H1 (cell line): Measurements from ENCODE around the gene RANBP3L. TPM values are rescaled to one million over a fixed set of nuclear protein-coding genes. Genes with fewer than 3 reads are reported as not detected.

Experiments
- BACH1 ChIP-seq: IDR thresholded peaks from 2 replicates; pipeline ENCODE4 v1.6.1; 2012; ENCODE audit warnings: low read length, improper control_type of control experiment
- BRCA1 ChIP-seq: IDR thresholded peaks from 2 replicates; pipeline ENCODE4 v1.6.1; 2012; ENCODE audit warnings: low read depth, low read length, improper control_type of control experiment
- CHD7 ChIP-seq: fragments of 300-600 bp; sonication (generic); IDR thresholded peaks from 2 replicates; pipeline ENCODE4 v1.7.1; 2012; ENCODE audit warnings: low read length, moderate library complexity, mild to moderate bottlenecking, inconsistent platforms; ENCODE audit not compliant: insufficient replicate concordance
- JUN ChIP-seq: IDR thresholded peaks from 2 replicates; pipeline ENCODE4 v1.6.1; 2011; ENCODE audit warnings: low read depth, mild to moderate bottlenecking, improper control_type of control experiment, low read length
- JUND ChIP-seq: IDR thresholded peaks from 2 replicates; pipeline ENCODE4 v1.6.1; 2011; ENCODE audit warnings: mild to moderate bottlenecking, improper control_type of control experiment, low read length
- POLR2A ChIP-seq, 2 experiments: IDR thresholded peaks; 1 replicate in 1 of 2; 2 replicates in 1 of 2; pipeline ENCODE4 v1.6.1; 2011; ENCODE audit warnings: low read depth in 2 of 2, low read length in 2 of 2, mild to moderate bottlenecking in 2 of 2; ENCODE audit errors: control extremely low read depth in 1 of 2
- POU5F1 ChIP-seq: IDR thresholded peaks from 2 replicates; pipeline ENCODE4 v1.6.1; 2011; ENCODE audit warnings: low read depth, mild to moderate bottlenecking, low read length, moderate library complexity
- RAD21 ChIP-seq, 2 experiments: IDR thresholded peaks in 1 of 2; conservative IDR thresholded peaks in 1 of 2; 2 replicates each; pipeline ENCODE4 v1.6.1; 2011; ENCODE audit warnings: low read depth in 2 of 2, low read length in 2 of 2, improper control_type of control experiment in 1 of 2, inconsistent platforms in 1 of 2, mild to moderate bottlenecking in 1 of 2, moderate library complexity in 1 of 2
- RBBP5 ChIP-seq: IDR thresholded peaks from 2 replicates; pipeline ENCODE4 v1.7.1; 2012; ENCODE audit warnings: low read depth, mild to moderate bottlenecking, inconsistent platforms, low read length, moderate library complexity, borderline replicate concordance
- SRF ChIP-seq: IDR thresholded peaks from 2 replicates; pipeline ENCODE4 v1.6.1; 2011; ENCODE audit warnings: mild to moderate bottlenecking, low read depth, low read length, moderate library complexity
- SUZ12 ChIP-seq: fragments of 200-600 bp; sonication (generic); IDR thresholded peaks from 2 replicates; pipeline ENCODE4 v1.6.1; 2012; ENCODE audit warnings: mild to moderate bottlenecking, inconsistent platforms, low read length, moderate library complexity, mixed read lengths
- polyA plus RNA-seq, 7 experiments: library from polyadenylated mRNA; depleted of rRNA in 3 of 7; stranded (reverse) in 5 of 7; unstranded in 2 of 7; fragments of >200 nt in 5 of 7; fragments of 200-250 nt in 2 of 7; gene quantifications; 1 replicate in 5 of 7; 2 replicates in 1 of 7; 4 replicates in 1 of 7; pipeline versions ENCODE4 v1.2.1 to v1.2.3, GENCODE V29; 2011 to 2013; ENCODE audit warnings: missing spikeins in 2 of 7, mixed read lengths in 2 of 7
- total RNA-seq: library from RNA; stranded (reverse); fragmentation: NEBNext Ultra II Directional; extraction: Animal tissue kit (Norgen Biotek cat#: 25700); gene quantifications from 2 replicates; pipeline ENCODE4 v1.2.1, GENCODE V29; 2021
- TF ChIP-seq, protein P1 (sequence below): IDR thresholded peaks from 2 replicates; pipeline ENCODE4 v1.6.1; 2012; ENCODE audit warnings: inconsistent platforms

RANBP3L gene
- total and polyA plus RNA-seq, 2 of the 8 experiments (the other 6 are each of a cell fraction or from before 2014, with no cell fraction given), result not detected

DNA sequence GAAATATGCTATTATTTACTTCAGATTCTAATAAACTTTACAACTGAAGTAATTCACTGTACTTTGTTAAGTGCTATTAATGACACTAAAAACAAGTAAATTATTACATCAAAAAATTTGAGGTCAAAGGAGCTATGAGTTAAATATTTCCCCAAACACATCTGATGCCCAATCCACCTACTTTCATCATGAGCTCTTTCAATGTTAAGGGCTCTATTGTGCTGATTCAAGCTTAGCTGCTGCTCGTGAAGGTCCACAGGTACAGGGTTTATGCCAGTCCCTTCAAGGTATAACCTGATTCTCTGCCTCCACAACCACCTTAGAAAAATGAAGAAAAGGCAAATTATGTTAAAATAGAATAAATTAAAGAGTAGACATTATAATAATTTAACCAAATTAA lies 84.1 kb downstream of the RANBP3L start (continued):
- TF ChIP-seq CHD7 (no peak), SUZ12 (no peak), RBBP5 (no peak), POLR2A (IDR thresholded peaks at IDR 0.05; ENCODE audit: control extremely low read depth in 1 of 2, low read depth in 2 of 2, low read length in 2 of 2) (no peak), JUND (no peak), RAD21 (IDR thresholded peaks at IDR 0.05 in 1 of 2, conservative IDR thresholded peaks at IDR 0.05 in 1 of 2; ENCODE audit: low read depth in 2 of 2, low read length in 2 of 2) (no peak), BACH1 (no peak), POU5F1 (no peak), BRCA1 (no peak), JUN (no peak), SRF (no peak)
- TF ChIP-seq, protein P1, sequence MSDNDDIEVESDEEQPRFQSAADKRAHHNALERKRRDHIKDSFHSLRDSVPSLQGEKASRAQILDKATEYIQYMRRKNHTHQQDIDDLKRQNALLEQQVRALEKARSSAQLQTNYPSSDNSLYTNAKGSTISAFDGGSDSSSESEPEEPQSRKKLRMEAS, result no peak
